Measurements from ENCODE around the gene NAV2. TPM values are rescaled to one million over a fixed set of nuclear protein-coding genes. Genes with fewer than 3 reads are reported as not detected.
"Not testable (repeated sequence)": the region's sequence is repeated elsewhere in the genome, so short reads cannot be mapped to it uniquely, and the experiment has no call there.

NAV2 gene
- total and polyA plus RNA-seq, 2 experiments from 2014 or later = 26.0 to 45.0 TPM

DNA sequence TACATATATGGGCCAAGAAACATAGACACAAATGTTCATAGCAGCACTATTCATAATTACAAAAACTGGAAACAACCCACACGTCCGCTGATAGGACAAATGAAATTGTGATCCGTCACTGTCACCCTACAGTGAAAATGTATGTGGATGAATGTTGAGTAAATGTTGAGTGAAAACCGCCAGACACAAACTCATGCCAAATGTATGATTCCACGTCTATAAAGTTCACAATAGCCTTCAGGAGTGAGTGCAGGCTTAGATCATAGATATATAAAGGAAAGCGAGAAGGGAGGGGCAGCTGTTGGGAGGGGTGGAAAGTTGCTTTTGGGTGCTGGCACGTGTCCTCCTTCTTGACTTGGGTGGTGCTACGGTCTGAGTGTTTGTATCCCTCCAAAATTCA, 414.1 kb downstream of the NAV2 start (continued):
- no peak for TF ChIP-seq ZNF462 (CRISPR knock-in tag; IDR thresholded peaks at IDR 0.05)
- TF ChIP-seq ZNF331 (CRISPR knock-in tag; IDR thresholded peaks at IDR 0.05; ENCODE audit: low read depth) = no peak
- no peak for TF ChIP-seq NANOG (IDR thresholded peaks at IDR 0.05; ENCODE audit: borderline replicate concordance)
- TF ChIP-seq EZH2phosphoT487 (IDR thresholded peaks at IDR 0.05; ENCODE audit: unreplicated experiment) = no peak

DNA sequence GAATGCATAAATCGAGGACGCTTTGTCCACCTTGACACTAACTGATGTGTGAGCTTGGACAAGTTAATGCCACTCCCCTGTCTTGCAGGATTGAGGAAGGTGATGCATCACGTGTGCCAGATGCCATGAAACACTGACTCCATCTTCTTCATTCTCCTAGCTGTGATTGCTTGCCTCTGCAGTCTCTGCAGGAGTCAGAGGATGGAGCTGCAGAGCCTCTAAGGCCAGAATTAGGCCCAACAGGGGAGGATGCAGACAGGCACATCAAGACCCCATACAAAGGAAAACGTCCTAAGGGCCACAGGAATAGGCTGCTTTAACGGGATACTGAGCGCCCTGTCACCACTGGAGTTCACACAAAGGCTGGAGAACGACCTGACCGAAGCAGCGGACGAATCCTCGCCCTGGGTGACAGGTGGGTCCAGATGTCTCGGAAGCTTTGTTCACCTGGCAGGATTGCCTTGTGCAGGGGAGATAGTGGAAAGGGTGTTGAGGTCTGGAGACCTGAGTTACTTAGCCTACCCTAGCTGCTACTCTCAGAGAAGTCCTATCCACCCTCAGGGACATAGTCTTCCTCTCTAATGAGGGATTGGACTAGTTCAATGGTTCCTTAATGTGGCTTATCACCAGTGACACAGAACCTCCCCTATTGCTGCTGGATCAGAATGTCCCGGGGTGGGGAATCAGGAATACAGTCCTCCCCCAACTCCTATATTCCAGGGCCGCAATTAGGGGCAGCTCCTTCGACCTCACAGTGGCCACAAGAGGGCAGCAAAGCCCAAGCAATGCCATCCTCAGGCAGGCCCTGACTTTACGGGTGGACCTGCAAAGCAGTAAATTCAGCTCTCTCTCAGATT, 415.3 kb downstream of the NAV2 start:
- peak; percentile 84 for ATAC-seq
- Mint-ChIP-seq H3K9me3 (no peaks in the 10 kb centered on the region; the same call in 1 of the 3 replicates), H3K27me3 (ENCODE audit: insufficient read depth, low read depth, poor library complexity) (peaks cover 25% of the 10 kb centered on the region), H3K27ac (no peak overlapping the region), H3K4me1 (peaks cover 7% of the 10 kb centered on the region; the same call in 2 of the 3 replicates), H3K4me3 (no peak overlapping the region), H3K36me3 (ENCODE audit: low read depth) (no peaks in the 10 kb centered on the region; the same call in 2 of the 3 replicates)
- H3K4me2 ChIP-seq = no peak overlapping the region
- no peaks in the 10 kb centered on the region for H3K9me2 ChIP-seq (ENCODE audit: insufficient read depth)
- H3F3A ChIP-seq (replicated peaks; ENCODE audit: low read depth) = no peaks in the 10 kb centered on the region
- H3K27ac ChIP-seq (ENCODE audit: low read depth) = no peak overlapping the region
- 0 out of 2 replicates have a peak, but pooled peaks cover 4% of the 10 kb centered on the region for H4K20me1 ChIP-seq (replicated peaks; ENCODE audit: insufficient read depth)
- H3K36me3 ChIP-seq (ENCODE audit: insufficient read depth) = no peaks in the 10 kb centered on the region
- H2AFZ ChIP-seq = no peak overlapping the region
- H3K79me2 ChIP-seq (replicated peaks; ENCODE audit: insufficient read depth) = no peaks in the 10 kb centered on the region
- DNase-seq (ENCODE audit: low spot score) = peak; percentile 89
- peaks cover 34% of the 10 kb centered on the region for H3K27me3 ChIP-seq (ENCODE audit: insufficient read depth)
- no peak overlapping the region for H3K4me3 ChIP-seq
- TF ChIP-seq CTCF (conservative IDR thresholded peaks at IDR 0.05; ENCODE audit: low read depth in 2 of 2) (peak; percentile 98), REST (IDR thresholded peaks at IDR 0.05; ENCODE audit: unreplicated experiment) (no peak), NANOG (IDR thresholded peaks at IDR 0.05; ENCODE audit: borderline replicate concordance) (no peak)
- H3K4me1 ChIP-seq (ENCODE audit: insufficient read depth) = peaks cover 3% of the 10 kb centered on the region; the same call in 1 of the 2 replicates

GRCh38 chr11:20128528-20128825, 415.8 kb downstream of the NAV2 start:
- peaks cover 25% of the 10 kb centered on the region for H3K27me3 Mint-ChIP-seq (ENCODE audit: insufficient read depth, low read depth, poor library complexity)
- H3K4me1 Mint-ChIP-seq; ATAC-seq; H3K79me2 ChIP-seq (replicated peaks; ENCODE audit: insufficient read depth); H4K20me1 ChIP-seq (replicated peaks; ENCODE audit: insufficient read depth); H3K36me3 ChIP-seq (ENCODE audit: insufficient read depth); H3K4me2 ChIP-seq; H3K9me3 Mint-ChIP-seq; DNase-seq (ENCODE audit: low spot score); H3K36me3 Mint-ChIP-seq (ENCODE audit: low read depth); H3F3A ChIP-seq (replicated peaks; ENCODE audit: low read depth); H3K4me1 ChIP-seq (ENCODE audit: insufficient read depth); H3K4me3 ChIP-seq; H3K4me3 Mint-ChIP-seq; H3K9me2 ChIP-seq (ENCODE audit: insufficient read depth); H3K27ac ChIP-seq (ENCODE audit: low read depth); H2AFZ ChIP-seq; H3K27ac Mint-ChIP-seq: not testable (repeated sequence)
- peaks cover 39% of the 10 kb centered on the region for H3K27me3 ChIP-seq (ENCODE audit: insufficient read depth)

All from GM23338 (cell line).